Measurements from ENCODE around the gene OR7A5.

The OR7A5 gene

DNA sequence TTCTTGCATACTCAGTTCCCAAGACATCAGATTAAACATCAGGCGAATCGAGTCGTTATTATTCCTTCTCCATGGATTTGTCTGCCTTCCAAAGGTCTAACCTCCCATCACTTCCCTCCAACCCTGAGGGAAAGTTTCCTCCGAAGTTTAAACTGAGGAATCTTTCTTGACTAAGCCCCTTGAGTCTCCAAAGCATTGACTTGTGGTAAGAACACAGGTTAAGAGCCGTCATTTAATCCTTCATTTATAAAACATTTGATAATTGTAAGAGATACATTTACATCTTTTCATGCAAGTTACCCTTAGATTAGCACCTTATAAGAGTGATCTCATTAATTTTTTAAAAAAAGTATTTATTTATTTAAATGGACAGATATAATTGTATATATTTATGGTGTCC is 13.8 kb upstream of the OR7A5 start, which contains the start of gene OR7A10:
TSS of gene OR7A10 (minus strand) at position 101 of the 400 bp plus-strand sequence. CDS start 7,045 bp downstream, outside the sequence.
- Histone ChIP-seq H3K9me3 (replicated peaks; ENCODE audit: insufficient read depth, low read length) (no peaks in the 10 kb centered on the region), H2AFZ (ENCODE audit: low read length) (no peak within 1 kb of the TSS), H3K9me2 (replicated peaks; ENCODE audit: insufficient read depth, low read length) (no peaks in the 10 kb centered on the region), H3K9ac (ENCODE audit: low read length) (no peak within 1 kb of the TSS), H3K27me3 (replicated peaks; ENCODE audit: insufficient read depth, low read length) (peaks cover 77% of the 10 kb centered on the region), H3K27ac (ENCODE audit: low read length) (no peak within 1 kb of the TSS), H3K4me3 (ENCODE audit: low read length) (no peak within 1 kb of the TSS), H3K36me3 (replicated peaks; ENCODE audit: insufficient read depth, low read length) (no peaks in the 10 kb centered on the region), H3F3A (ENCODE audit: insufficient read depth, low read length) (no peaks in the 10 kb centered on the region), H3K4me2 (ENCODE audit: low read depth, low read length) (no peak within 1 kb of the TSS), H3K79me2 (ENCODE audit: low read length) (no peaks in the 10 kb centered on the region), H3K4me1 (ENCODE audit: low read length) (no peaks in the 10 kb centered on the region), H4K20me1 (ENCODE audit: insufficient read depth, low read length) (no peaks in the 10 kb centered on the region)
- TF ChIP-seq EZH2phosphoT487 (IDR thresholded peaks at IDR 0.05; ENCODE audit: low read length), result no peak
- TF ChIP-seq, protein P1, sequence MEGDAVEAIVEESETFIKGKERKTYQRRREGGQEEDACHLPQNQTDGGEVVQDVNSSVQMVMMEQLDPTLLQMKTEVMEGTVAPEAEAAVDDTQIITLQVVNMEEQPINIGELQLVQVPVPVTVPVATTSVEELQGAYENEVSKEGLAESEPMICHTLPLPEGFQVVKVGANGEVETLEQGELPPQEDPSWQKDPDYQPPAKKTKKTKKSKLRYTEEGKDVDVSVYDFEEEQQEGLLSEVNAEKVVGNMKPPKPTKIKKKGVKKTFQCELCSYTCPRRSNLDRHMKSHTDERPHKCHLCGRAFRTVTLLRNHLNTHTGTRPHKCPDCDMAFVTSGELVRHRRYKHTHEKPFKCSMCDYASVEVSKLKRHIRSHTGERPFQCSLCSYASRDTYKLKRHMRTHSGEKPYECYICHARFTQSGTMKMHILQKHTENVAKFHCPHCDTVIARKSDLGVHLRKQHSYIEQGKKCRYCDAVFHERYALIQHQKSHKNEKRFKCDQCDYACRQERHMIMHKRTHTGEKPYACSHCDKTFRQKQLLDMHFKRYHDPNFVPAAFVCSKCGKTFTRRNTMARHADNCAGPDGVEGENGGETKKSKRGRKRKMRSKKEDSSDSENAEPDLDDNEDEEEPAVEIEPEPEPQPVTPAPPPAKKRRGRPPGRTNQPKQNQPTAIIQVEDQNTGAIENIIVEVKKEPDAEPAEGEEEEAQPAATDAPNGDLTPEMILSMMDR (IDR thresholded peaks at IDR 0.05; ENCODE audit: low read length), result no peak
- no peak for TF ChIP-seq EZH2 (optimal IDR thresholded peaks at IDR 0.05; ENCODE audit: low read depth, low read length)
- DNase-seq, result no peak

DNA sequence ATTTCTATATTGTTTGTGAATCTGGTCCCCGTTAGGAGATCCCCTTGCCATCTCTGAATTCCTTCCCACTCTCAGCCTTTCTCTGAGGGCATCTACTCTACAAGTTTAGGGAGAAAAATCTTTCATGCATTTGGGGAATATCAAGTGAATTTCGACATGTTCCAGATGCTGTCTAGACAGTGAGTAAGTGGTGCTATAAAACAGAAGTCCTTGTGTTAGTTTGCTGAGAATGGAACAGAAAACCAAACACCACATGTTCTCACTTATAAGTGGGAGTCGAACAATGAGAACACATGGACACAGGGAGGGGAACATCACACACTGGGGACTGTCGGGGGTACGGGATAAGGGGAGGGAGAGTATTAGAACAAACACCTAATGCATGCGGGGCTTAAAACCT is 8.6 kb upstream of the OR7A5 start:
- H2AFZ ChIP-seq (ENCODE audit: low read length), result no peak overlapping the region
- H3K36me3 ChIP-seq (replicated peaks; ENCODE audit: insufficient read depth, low read length), result no peaks in the 10 kb centered on the region
- no peaks in the 10 kb centered on the region for H3K79me2 ChIP-seq (ENCODE audit: low read length)
- DNase-seq, result no peak
- H3K27me3 ChIP-seq (replicated peaks; ENCODE audit: insufficient read depth, low read length), result peaks cover 76% of the 10 kb centered on the region
- no peak overlapping the region for H3K27ac ChIP-seq (ENCODE audit: low read length)
- no peaks in the 10 kb centered on the region for H3F3A ChIP-seq (ENCODE audit: insufficient read depth, low read length)
- no peaks in the 10 kb centered on the region for H3K9me3 ChIP-seq (replicated peaks; ENCODE audit: insufficient read depth, low read length)
- H3K4me1 ChIP-seq (ENCODE audit: low read length), result no peaks in the 10 kb centered on the region
- TF ChIP-seq, protein P1 (IDR thresholded peaks at IDR 0.05; ENCODE audit: low read length), result no peak
- TF ChIP-seq EZH2 (optimal IDR thresholded peaks at IDR 0.05; ENCODE audit: low read depth, low read length) (no peak), EZH2phosphoT487 (IDR thresholded peaks at IDR 0.05; ENCODE audit: low read length) (no peak)
- H3K9ac ChIP-seq (ENCODE audit: low read length), result no peak overlapping the region
- no peak overlapping the region for H3K4me3 ChIP-seq (ENCODE audit: low read length)
- H3K4me2 ChIP-seq (ENCODE audit: low read depth, low read length), result no peak overlapping the region
- H4K20me1 ChIP-seq (ENCODE audit: insufficient read depth, low read length), result no peaks in the 10 kb centered on the region
- no peaks in the 10 kb centered on the region for H3K9me2 ChIP-seq (replicated peaks; ENCODE audit: insufficient read depth, low read length)

DNA sequence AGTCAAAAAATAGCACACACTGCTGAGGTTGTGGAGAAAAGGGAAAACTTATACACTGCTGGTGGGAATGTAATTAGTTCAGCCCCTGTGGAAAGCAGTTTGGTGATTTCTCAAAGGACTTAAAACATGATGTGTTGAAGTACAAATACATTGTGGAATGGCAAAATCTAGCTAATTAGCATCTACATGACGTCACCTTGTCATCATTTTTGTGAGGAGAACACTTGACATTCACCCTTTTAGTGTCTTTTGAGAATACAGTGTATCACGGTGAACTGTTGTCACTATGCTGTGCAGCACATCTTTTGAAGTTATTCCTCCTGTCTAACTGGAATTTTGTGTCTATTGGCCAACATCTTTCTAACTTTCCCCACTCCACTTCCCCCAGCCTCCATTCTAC is 8.2 kb upstream of the OR7A5 start:
- no peak for DNase-seq
- no peak overlapping the region for H3K9ac ChIP-seq (ENCODE audit: low read length)
- TF ChIP-seq EZH2 (optimal IDR thresholded peaks at IDR 0.05; ENCODE audit: low read depth, low read length) (no peak), EZH2phosphoT487 (IDR thresholded peaks at IDR 0.05; ENCODE audit: low read length) (no peak)
- TF ChIP-seq, protein P1 (IDR thresholded peaks at IDR 0.05; ENCODE audit: low read length), result no peak

More for the DNA sequence above, 8.2 kb upstream of the OR7A5 start:
- Histone ChIP-seq H3K9me3 (replicated peaks; ENCODE audit: insufficient read depth, low read length) (no peaks in the 10 kb centered on the region), H3F3A (ENCODE audit: insufficient read depth, low read length) (no peaks in the 10 kb centered on the region), H4K20me1 (ENCODE audit: insufficient read depth, low read length) (no peaks in the 10 kb centered on the region), H3K79me2 (ENCODE audit: low read length) (no peaks in the 10 kb centered on the region), H2AFZ (ENCODE audit: low read length) (no peak overlapping the region), H3K4me2 (ENCODE audit: low read depth, low read length) (no peak overlapping the region), H3K27ac (ENCODE audit: low read length) (no peak overlapping the region), H3K27me3 (replicated peaks; ENCODE audit: insufficient read depth, low read length) (peaks cover 75% of the 10 kb centered on the region), H3K4me1 (ENCODE audit: low read length) (no peaks in the 10 kb centered on the region), H3K9me2 (replicated peaks; ENCODE audit: insufficient read depth, low read length) (no peaks in the 10 kb centered on the region), H3K4me3 (ENCODE audit: low read length) (no peak overlapping the region), H3K36me3 (replicated peaks; ENCODE audit: insufficient read depth, low read length) (no peaks in the 10 kb centered on the region)

Measured in MM.1S (cell line).